DMS53 treated with DMSO at 0.1 percent for 48 hours (cell line): ENCODE measurements around the gene RPL3.

Experiments used
- DNase-seq: peaks from one replicate; lab custom pipeline; 2025; ENCODE audit not compliant: unreplicated experiment; lab: John Stamatoyannopoulos, UW

Gene RPL3

DNA sequence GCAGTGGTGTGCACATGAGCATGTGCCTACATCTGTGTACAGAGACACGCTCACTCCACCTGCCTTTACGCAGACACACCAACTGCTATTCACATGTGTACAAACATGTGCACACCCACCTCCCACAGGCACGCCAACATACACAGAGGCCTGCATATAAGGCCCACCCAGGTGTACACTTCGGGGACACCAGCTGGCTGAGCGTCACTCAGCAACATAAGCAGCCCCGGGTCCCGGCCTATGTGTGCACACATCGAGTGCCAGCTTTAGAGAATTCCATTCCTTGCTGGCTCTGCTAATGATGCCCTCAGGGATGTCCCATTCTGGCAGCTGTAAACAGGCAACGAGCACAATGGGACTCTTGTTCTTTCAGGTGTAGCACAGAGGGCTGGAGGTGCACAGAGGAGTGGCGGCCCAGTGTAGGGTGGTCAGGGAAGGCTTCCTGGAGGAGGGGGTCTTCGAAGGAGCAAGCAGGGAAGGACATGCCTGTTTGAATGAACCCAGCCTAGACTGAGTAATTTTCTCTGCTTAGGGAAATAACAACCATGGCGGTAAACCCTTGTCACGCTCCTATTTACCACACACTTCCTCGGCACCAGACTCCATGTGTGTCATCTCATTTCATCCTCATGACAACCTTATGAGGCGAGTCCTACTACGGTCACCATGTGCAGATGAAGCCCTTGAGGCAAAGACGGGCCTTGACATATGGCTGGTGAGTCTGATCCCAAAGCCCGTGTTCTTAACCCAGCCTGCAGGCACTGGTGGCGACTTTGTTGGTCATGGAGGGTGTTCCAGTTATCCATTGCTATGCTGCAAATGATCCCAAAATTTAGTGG lies 35.1 kb downstream of the RPL3 start:
- no peak for DNase-seq

GRCh38 chr22:39283322-39284141 lies 35.9 kb downstream of the RPL3 start:
- no peak for DNase-seq

GRCh38 chr22:39282645-39283321 lies 36.6 kb downstream of the RPL3 start:
- no peak for DNase-seq

DNA sequence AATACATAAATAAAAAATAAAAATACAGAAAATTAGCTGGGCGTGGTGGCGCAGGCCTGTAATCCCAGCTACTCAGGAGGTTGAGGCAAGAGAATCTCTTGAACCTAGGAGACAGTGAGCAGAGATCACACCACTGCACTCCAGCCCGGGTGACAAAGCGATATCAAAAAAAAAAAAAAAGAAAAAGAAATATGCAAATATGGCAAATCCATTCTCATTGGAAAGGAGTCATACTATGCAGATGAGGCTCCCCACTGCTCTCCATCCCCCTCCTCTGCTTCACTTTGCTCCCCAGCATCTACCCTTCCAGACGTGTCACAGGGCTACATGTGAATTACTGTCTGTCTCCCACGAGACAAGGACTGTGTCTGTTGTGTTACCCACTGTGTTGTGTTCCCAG lies 38.3 kb downstream of the RPL3 start:
- no peak for DNase-seq

DNA sequence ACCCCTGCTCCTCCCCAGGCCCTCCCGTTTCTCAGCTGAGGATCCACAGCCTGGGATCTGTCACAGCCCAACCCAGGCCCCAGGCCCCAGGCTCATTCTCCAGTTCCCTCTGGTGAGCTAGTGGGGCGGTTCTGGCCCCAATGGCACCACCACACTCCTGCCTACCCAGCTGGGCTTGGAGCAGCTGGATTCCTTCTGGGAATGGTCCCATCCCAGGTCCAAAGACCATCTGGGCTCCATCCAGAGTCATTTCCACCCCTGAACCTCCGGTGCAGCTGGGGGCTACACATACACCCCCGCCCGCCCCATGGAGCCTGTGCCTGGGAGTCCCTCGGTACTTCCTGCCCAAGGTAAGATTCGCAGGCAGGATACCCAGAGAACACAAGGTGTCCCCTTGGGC lies 39.2 kb downstream of the RPL3 start:
- DNase-seq = no peak

GRCh38 chr22:39279170-39279850 lies 40.1 kb downstream of the RPL3 start:
- DNase-seq = no peak

DNA sequence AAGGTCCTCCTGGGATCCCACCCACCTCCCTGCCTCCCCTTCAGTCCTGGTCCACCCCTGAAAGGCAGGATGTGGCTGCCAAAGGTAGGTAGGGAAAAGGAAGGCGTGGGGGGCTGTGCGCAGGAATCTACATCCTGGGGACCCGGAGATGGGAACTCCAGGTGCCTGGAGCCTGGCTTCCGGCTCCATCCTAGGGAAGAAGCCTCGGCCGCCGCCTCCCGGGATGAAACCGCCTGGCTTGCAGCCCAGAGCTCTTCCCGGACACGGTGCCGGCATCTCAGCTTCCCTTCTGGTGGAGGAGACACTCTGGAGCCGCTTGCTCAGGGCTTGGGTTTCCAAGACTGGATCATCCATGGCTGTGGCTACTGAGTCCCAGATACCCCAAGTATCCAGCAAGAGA lies 41.4 kb downstream of the RPL3 start:
- DNase-seq = no peak

DNA sequence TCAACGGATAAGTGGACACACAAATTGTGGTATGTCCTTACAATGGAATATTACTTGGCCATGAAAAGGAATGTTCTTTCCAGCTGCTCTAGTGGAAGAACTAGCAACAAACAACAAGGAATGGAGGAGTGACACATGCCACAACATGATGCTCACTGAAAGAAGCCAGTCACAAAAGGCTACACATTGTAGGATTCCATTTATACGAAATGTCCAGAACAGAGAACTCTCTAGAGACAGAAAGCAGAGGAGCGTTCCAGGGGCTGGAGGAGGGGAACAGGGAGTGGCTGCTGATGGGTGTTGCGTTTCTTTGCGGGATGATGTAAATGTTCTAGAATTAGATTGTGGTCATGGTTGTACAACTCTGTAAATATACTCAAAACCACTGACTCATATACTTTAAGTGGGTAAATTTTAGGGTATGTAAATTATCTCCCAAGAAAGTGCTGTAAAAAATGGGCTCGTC lies 42.2 kb downstream of the RPL3 start:
- peak; percentile 52 for DNase-seq

DNA sequence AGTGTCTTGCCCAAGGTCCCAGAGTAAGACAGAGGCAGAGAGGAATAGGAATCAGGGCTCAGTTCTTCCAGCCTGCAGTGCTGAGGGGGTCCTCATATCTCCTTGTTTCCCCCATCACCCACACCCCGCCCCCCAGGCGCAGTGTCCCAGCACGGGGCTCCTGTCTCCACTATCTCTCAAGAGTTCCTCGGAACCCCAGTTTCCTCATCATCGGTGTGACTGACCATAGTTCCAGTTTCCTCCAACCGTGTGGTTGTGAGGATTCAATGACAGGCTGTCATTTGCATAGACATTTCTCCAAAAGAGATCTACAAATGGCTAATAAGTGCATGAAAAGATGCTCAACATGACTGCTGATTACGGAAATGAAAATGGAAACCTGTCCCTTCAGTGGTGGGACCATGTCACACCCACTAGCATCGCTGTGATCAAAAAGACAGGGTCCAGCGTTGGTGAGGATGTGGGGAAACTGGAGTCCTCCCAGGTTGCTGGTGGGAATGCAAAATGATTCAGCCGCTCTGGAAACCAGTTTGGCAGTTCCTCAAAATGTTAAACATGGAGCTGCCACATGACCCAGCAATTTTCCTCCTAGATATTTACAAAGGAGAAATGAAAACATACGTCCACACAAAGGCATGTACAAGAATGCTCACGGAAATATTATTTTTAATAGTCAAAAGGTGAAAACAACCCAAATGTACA lies 42.8 kb downstream of the RPL3 start:
- no peak for DNase-seq

DNA sequence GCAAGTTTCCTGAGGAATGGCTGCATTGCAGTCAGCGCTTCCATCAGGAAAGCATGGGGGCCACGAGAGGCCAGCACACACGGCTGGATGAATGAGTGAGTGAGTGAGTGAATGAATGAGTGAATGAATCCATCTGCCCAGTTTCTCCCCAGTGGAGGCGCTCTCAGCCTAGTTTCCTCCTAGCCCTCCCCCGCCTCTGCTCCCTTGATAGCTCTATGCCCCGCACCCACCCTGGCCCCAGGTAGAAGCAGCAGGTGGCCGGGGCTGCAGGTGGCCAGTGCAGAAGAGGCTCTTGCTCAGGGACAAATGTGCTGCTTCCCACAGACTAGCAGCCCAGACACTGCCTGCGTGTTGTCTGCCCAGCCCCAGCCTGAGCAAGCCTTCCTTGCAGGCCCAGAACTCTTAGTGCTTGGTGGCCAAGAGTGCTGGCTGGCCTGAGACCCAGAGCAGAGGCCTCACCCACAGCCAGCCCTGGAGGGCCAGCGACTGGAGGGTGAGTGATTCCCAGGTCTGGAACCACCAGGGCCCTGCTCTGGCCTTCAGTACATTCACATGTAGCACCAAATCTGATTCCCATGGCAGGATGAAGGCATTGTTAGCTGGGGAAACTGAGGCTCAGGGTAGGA lies 43.5 kb downstream of the RPL3 start:
- peak; percentile 75 for DNase-seq

- DNase-seq = no peak
These were observed 45.2 kb downstream of the RPL3 start for GRCh38 chr22:39273950-39274887.

GRCh38 chr22:39270792-39271191 lies 48.6 kb downstream of the RPL3 start:
- DNase-seq = no peak

- no peak for DNase-seq
These were observed 49.1 kb downstream of the RPL3 start for GRCh38 chr22:39270280-39270679.

DNA sequence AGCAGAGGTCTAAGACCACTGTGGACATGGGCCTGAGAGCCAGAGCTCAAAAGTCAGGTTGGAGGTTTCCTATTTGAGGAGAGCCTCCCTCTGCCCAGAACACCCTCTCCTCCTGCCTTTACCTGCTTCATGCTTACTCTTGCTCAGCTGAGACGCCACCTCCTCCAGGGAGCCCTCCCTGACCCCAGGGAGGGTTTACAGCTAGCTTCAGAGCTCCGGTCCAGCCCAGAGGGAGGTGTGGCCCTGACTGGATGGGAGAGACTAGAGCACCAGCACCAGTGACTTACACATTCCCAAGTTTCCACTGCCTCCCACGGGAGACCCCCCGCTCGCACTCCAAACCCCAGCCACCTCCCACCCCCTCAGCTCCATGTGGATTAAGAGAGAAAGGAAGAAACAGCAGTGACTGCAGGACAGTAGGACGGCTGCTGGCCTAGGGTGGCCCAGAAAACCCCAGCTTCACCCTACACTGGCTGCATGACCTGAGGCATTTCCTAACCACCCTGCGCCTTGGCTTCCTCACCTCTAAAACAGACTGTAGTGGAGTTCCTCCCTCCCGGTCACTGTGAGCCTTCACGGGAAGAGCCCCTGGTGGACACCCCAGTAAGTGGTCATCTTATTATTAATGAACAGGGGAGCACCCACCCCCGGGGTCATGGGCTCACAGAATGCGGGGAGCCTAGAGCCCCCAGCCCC lies 50.2 kb downstream of the RPL3 start:
- no peak for DNase-seq

DNA sequence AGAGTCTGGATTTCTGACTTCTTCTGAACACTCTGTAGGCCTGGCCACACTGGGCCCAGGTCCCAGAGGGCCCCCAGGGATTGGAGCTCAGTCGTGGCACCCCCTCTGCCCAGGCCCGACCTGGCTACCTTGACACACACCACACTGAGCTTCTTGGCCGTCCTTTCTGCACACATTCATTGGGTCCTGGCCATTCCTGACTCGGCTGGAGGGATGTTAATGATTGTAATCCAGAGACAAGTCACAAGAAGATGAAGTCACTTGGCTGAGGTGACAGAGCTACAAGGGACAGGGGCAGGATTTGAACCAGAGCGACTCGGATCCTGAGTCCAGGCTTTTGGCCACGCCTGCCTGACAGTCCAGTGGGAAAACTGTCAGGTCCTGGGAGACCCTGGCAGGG lies 50.8 kb downstream of the RPL3 start:
- DNase-seq = no peak

- no peak for DNase-seq
These were observed 51.4 kb downstream of the RPL3 start for GRCh38 chr22:39267974-39268373.

GRCh38 chr22:39266398-39267030 lies 52.9 kb downstream of the RPL3 start:
- no peak for DNase-seq
